ENCODE measurements around the gene TGFBR1. TPM values are rescaled to one million over a fixed set of nuclear protein-coding genes. Genes with fewer than 3 reads are reported as not detected.

Gene TGFBR1
- total RNA-seq, 1 donor from 2014 or later, result 206 TPM

DNA sequence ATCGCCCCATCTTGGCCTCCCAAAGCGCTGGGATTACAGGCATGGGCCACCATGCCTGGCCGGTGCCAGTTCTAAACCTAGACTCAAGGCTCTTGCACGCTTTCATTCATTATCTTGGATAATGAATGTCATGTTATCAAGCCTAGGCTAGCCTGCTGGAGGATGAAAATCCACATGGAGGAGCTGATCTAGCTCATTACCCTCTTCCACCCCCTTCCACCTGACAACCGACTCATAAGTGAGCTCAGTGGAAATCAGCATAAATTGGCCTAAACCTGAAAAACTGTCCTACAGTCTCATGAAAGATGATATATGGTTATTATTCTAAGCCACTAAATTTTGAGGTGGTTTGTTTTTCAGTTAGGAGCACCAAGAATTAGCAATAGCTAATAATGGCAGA is 3.6 kb upstream of the TGFBR1 start:
- H3K27ac Mint-ChIP-seq (ENCODE audit: unreplicated experiment), result no peak overlapping the region

DNA sequence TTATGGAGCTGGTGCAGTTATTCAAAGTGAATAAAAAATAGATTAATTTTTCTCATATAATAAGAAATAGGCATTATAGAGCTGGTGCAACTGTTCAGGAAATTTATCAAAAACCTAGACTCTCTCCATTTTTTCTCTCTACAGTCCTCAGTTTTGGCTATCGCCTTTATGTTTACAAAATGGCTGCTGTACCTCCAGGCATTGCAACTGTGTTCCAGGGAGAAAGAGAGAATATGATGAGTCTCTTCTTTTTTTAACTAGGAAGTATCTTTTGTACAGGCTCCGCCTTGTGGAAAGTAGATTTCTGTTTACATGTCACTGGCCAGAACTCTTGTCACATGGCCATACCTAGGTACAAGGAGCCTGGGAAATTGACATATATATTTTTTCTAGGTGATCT is 3.1 kb upstream of the TGFBR1 start:
- Mint-ChIP-seq H3K4me3 (ENCODE audit: unreplicated experiment) (no peak overlapping the region), H3K27me3 (ENCODE audit: unreplicated experiment) (peaks cover 7% of the 10 kb centered on the region), H3K9me3 (ENCODE audit: unreplicated experiment) (no peaks in the 10 kb centered on the region), H3K4me1 (ENCODE audit: unreplicated experiment) (peaks cover 32% of the 10 kb centered on the region), H3K36me3 (ENCODE audit: low read depth, unreplicated experiment) (peaks cover 4% of the 10 kb centered on the region), H3K27ac (ENCODE audit: unreplicated experiment) (no peak overlapping the region)
- TF ChIP-seq CTCF (IDR thresholded peaks at IDR 0.05; ENCODE audit: unreplicated experiment), result no peak
- DNase-seq (ENCODE audit: low spot score), result no peak

More for the DNA sequence above, 3.6 kb upstream of the TGFBR1 start:
- DNase-seq (ENCODE audit: low spot score), result no peak
- Mint-ChIP-seq H3K4me1 (ENCODE audit: unreplicated experiment) (peaks cover 35% of the 10 kb centered on the region), H3K9me3 (ENCODE audit: unreplicated experiment) (no peaks in the 10 kb centered on the region), H3K4me3 (ENCODE audit: unreplicated experiment) (no peak overlapping the region), H3K27me3 (ENCODE audit: unreplicated experiment) (peaks cover 9% of the 10 kb centered on the region), H3K36me3 (ENCODE audit: low read depth, unreplicated experiment) (peaks cover 4% of the 10 kb centered on the region)
- no peak for TF ChIP-seq CTCF (IDR thresholded peaks at IDR 0.05; ENCODE audit: unreplicated experiment)

DNA sequence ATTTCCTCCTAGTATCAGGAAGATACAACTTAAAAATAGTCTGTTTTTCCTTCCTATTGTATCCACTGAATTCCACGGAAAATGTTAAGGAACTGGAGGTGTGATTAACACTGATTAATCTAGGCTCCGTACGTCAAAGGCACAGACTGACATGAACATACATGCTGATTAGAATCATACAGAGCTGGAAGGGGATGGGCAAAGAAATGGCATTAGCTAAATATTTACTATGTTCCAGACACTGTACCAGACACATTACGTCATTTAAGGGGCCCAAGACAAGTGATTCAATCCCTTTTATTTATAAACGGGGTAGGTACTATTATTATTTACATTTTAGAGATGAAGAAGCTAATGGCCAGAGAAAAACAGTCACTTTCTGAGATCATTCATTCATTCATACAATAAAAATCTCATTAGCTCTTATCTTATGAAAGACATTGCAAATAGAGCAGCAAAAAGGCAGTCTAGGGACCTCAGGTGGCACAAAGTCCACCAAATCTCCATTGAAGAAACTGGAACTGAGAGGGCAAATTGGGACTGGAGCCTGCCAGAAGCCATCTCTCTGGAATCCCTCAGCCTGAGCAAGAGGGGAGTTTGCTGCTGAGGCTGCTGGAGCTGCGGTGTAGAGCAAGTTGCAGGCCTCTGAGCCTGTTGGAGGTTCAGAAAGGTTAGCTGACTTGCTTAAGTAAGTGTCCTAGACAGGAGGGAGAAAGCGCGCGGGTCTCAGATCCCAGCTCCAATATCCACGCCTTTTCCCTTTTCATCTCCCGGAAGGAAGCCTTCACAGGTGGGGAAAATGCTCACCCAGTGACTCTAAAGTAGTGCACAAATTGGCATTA is 1.6 kb upstream of the TGFBR1 start:
- TF ChIP-seq CTCF (IDR thresholded peaks at IDR 0.05; ENCODE audit: unreplicated experiment), result no peak
- peaks cover 7% of the 10 kb centered on the region for H3K27me3 Mint-ChIP-seq (ENCODE audit: unreplicated experiment)
- DNase-seq (ENCODE audit: low spot score), result no peak
- peaks cover 34% of the 10 kb centered on the region for H3K4me1 Mint-ChIP-seq (ENCODE audit: unreplicated experiment)
- no peak overlapping the region for H3K27ac Mint-ChIP-seq (ENCODE audit: unreplicated experiment)
- H3K9me3 Mint-ChIP-seq (ENCODE audit: unreplicated experiment), result no peaks in the 10 kb centered on the region
- peak overlapping the region; percentile 96 for H3K4me3 Mint-ChIP-seq (ENCODE audit: unreplicated experiment)
- H3K36me3 Mint-ChIP-seq (ENCODE audit: low read depth, unreplicated experiment), result peaks cover 4% of the 10 kb centered on the region

DNA sequence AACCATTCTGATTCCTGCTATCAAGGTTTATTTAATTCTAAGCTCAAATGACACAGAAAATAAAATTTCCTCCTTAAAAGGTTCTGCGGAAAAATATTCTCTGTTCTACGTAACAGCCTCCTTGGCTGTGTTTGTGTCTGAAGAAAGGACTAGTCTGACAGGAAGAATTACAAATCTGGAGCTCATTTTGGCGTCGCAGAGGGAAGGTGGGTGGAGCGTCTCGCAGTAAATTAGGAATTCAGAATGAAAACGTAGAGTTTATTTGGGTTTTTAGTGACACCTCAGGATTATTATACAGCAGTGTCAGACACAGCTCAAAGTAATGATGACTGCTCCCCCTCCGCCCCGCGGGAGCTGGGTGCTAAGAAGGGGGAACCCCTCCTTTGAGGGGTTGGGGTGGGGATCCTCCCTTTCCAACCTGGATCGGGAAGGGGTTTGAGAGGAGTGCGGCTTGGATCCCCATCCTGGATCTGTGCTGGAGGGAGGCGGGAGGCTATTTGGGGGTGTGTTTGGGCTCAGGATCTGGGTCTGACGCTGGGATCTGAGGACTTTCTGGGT is 933 bp upstream of the TGFBR1 start:
- peak overlapping the region; percentile 87 for H3K27ac Mint-ChIP-seq (ENCODE audit: unreplicated experiment)
- peaks cover 7% of the 10 kb centered on the region for H3K27me3 Mint-ChIP-seq (ENCODE audit: unreplicated experiment)
- peaks cover 40% of the 10 kb centered on the region for H3K4me1 Mint-ChIP-seq (ENCODE audit: unreplicated experiment)
- DNase-seq (ENCODE audit: low spot score), result no peak
- H3K9me3 Mint-ChIP-seq (ENCODE audit: unreplicated experiment), result no peaks in the 10 kb centered on the region
- peak overlapping the region; percentile 96 for H3K4me3 Mint-ChIP-seq (ENCODE audit: unreplicated experiment)
- H3K36me3 Mint-ChIP-seq (ENCODE audit: low read depth, unreplicated experiment), result peaks cover 4% of the 10 kb centered on the region
- TF ChIP-seq CTCF (IDR thresholded peaks at IDR 0.05; ENCODE audit: unreplicated experiment), result no peak
